IPS-18c (cell line): ENCODE measurements around the gene BBOF1.
"Not testable (repeated sequence)": the region's sequence is repeated elsewhere in the genome, so short reads cannot be mapped to it uniquely, and the experiment has no call there.

ENCODE experiments used
- H3K4me3 ChIP-seq: 2 replicates; pipeline ENCODE4 v1.7.0; 2013; ENCODE audit warnings: low read depth, mild to moderate bottlenecking, low read length, moderate library complexity; ENCODE audit not compliant: insufficient read depth
- H3K9me3 ChIP-seq: one replicate; pipeline ENCODE4 v1.6.1; 2013; ENCODE audit warnings: mild to moderate bottlenecking, low read length, moderate library complexity; ENCODE audit not compliant: control insufficient read depth, insufficient read depth

Gene BBOF1

DNA sequence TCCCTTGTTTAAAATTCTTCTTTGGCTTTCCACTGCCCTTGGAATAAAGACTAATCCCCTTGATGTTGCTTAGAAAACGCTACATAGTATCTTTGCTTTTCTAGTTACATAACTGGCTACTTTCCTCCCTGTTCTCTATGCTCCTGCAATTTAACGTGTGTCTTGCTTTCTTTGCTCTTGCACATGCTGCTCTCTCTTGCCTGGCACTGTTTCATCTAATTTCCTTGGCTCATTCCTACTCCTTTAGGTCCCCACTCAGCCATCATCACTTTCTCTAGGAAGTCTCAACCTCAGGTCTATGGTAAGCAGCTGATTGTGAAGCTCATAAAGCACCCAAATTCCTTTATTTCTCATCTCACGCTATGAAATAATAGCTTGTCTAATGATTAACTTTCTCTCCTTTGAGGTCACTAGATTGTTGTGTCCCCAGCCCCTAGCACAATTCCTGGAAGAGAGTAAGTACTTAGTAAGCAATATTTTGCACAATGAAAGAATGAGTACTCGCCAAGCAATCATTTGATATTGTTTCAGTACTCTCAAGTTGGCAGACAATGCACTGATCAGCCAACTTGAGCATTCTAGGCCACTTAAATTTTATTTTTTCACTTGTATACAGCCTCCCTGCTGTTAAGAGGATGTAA lies 61.8 kb downstream of the BBOF1 start:
- H3K4me3 ChIP-seq = no peak overlapping the region
- no peaks in the 10 kb centered on the region for H3K9me3 ChIP-seq

DNA sequence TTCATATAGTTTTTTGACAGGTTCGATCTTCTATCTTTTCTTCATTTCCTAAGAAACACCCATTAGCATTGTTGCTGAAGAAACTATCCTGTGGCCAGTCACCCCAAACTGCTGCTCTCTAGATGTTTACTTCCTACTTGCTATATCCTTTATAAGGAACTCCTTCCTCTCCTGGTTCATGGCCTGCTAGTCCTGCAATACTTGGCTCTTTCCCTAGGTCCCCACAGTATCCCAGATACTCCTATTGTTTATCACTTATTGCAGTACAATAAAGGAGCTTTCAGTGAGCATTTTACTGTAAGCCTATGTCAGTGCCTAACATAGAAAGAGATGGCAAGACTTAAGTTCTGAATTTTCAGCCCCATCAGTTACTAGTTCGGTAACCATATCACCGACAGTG lies 62.3 kb downstream of the BBOF1 start:
- H3K4me3 ChIP-seq = no peak overlapping the region
- no peaks in the 10 kb centered on the region for H3K9me3 ChIP-seq

DNA sequence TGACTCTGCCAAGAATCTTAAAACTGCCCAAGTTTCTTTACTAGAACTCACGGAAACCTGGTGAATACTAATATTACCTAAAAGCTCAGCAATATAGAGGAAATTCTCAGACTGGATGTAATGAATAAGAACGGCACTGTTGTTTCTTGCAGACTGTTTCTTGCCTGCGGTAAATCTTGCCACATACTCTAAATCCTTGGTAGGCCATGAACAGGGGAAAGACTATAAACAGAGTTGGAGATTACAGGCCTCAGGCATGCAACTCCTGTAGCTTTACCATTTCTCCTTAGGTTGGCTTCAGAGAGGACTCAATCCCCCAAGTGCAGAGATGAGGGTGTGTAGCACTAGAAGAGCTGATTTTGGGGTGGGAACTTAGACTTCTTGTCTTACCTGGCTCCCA lies 64.0 kb downstream of the BBOF1 start:
- H3K4me3 ChIP-seq = peak overlapping the region; percentile 87

DNA sequence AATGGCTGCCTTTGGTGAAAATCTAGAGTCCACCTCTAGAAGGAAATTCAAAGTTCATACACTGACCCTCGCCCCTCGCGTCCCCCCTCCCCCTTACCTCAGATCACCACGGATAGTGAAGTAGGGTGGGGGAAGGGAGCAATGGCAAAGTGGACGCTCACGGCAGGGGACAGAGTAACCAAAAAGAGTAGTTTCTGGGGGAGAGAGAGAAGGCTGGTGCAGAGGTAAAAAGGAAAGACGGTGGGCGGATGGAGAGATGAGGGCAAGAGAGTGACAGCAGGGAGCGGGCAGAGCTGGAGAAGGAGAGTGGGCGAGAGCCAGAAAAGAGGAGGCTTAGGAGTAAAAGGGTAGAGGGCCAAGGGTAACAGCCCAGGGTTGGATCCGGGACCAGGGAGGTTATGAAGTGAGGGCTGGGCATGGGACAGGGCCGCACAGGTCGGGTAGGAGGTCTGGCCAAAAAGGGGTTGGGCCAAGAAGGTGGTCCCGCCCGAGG lies 64.7 kb downstream of the BBOF1 start:
- H3K9me3 ChIP-seq = no peaks in the 10 kb centered on the region
- H3K4me3 ChIP-seq = peak overlapping the region; percentile 87

More for the DNA sequence above, 64.0 kb downstream of the BBOF1 start:
- H3K9me3 ChIP-seq = no peaks in the 10 kb centered on the region

DNA sequence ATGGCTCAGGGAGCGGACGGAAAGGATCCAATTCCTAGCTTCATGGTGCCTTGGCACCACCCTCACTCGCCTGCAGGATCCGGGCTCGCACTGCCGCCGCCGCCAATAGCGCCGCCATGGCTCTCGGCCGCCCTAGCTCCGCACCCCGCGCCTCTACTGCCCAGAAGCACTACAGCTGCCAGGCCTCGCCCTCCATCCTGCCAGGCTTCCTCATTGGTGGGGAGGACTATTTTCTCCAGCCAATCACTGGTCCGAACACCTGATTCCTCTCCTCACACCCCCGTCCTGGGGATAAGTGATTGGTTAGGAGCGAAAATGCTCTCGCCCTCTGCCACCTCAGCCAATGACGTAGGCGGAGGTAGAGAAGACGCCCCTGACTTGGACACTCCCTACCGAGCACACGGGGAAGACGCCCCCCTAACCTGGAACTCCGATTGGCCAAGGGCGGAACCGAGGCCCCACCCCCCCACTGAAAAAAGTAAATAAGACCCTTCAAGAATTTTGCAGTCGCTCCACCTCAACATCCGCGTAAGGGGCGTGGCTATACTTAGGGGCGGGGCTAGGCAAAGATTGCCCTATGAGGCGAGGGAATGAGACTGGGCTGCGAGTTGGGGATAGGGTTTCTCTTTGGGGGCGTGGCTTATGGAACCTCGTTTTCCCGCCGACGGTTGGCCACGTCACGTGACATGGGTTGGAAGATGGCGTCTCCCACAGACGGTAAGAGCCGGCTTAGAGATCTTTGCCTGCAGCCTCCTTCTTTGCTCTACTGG lies 65.3 kb downstream of the BBOF1 start, which contains the start of the genes ALDH6A1 and LIN52:
TSS of gene ALDH6A1 (minus strand) at position 177 of the 770 bp plus-strand sequence. CDS start at position 118, 59 bp downstream.
TSS of gene LIN52 (plus strand) at position 680 of the 770 bp plus-strand sequence. CDS start at position 699, 19 bp downstream.
- peak within 1 kb of the TSS; percentile 90 for H3K4me3 ChIP-seq
- H3K9me3 ChIP-seq = no peaks in the 10 kb centered on the region

DNA sequence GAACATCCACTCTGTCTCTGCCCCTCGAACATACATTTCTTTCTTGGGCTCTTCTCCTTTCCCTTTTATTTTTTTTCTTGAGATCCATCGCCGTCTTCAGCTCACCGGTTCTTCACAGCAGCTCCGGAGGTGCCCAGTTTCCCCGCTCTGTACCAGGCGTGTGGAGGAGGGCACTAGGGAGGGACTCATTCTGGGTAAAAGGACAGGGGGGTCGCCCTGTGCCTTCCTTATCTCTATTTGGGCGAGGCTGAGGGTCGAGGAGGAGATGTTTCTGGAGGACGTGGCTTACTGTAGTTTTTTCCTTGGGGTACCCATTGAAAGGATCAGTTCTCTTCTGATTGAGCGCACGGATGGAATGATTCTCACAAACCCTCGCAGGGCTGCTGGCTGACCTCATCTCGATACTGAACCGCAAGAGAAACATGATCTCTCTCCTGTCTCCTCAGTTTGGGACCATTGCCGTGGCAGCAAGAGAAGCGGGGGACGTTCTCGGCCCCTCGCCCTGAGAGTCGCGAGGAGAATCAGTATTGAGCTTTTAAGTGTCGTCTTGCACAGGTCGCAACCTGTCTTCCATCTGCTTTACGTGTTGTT lies 66.0 kb downstream of the BBOF1 start:
- no peaks in the 10 kb centered on the region for H3K9me3 ChIP-seq
- H3K4me3 ChIP-seq = peak overlapping the region; percentile 90

DNA sequence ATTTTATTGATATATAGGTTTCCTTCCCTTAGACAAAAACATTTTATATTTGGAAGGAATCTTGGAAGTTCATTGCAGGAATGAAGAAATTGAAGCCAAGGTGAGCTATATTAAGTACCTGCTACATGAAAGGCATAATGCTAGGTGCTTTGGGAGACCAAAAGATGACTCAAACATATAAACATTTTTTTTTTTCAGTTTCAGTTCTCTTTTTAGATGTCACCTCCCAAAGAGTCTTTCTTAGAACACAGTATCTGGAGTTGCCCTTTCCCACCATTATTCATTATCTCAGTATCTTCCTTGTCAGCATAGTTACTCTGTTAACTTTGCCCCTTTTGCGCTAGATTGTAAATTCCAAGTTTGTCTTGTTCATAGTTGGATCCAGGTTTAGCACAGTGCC lies 66.7 kb downstream of the BBOF1 start:
- H3K4me3 ChIP-seq = 0 out of 2 replicates have a peak overlapping the region, but pooled peaks have one; percentile 90
- no peaks in the 10 kb centered on the region for H3K9me3 ChIP-seq

DNA sequence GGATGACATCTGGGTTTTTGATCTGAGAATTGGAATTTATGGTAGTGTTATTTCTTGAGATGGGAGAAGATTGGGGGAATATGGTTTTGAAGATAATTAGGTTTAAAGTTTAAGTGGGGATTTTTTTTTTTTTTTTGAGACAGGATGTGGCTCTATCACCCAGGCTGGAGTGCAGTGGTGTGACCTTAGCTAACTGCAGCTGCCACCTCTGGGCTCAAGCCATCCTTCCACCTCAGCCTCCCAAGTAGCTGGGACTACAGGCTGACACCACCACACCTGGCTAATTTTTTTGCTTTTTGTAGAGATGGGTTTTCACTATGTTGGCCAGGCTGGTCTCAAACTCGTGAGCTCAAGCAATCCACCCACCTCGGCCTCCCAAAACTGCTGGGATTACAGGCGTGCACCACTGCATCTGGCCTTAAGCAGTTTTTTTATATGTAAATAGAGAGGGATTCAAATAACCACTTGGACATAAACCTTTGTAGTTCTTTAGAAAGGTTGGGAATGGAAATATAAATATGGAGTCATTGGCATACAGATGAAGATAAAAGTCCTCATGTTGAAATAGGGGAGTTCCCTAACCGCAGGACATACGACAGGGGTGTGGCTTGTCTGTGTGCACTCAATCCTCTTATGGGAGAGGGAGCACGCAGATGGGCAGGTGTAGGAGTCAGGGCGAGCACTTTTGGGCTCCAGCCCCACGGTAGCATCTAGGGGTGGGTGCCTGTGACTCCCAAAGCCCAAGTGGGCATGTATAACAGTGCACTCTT lies 70.3 kb downstream of the BBOF1 start:
- H3K4me3 ChIP-seq = no peak overlapping the region

DNA sequence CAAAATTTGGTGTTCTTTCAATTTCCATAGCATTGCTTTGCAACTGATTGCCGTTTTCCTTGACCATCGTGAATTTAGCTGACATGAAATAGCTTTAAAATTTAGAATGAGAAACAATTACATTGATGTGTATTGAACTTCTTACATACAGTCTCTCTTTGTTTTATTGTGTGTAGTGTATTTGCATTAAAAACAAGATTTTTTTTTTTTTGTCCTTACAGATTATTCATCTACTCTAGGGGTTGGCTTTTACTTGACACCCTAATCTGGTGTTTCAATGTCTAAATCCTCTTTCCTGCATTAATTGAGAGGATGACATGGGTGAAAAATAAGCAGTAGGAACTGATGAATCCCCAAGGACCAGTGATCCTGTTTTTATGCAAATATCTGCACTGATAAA lies 86.2 kb downstream of the BBOF1 start:
- no peaks in the 10 kb centered on the region for H3K9me3 ChIP-seq
- no peak overlapping the region for H3K4me3 ChIP-seq

More for the DNA sequence above, 70.3 kb downstream of the BBOF1 start:
- H3K9me3 ChIP-seq = no peaks in the 10 kb centered on the region

DNA sequence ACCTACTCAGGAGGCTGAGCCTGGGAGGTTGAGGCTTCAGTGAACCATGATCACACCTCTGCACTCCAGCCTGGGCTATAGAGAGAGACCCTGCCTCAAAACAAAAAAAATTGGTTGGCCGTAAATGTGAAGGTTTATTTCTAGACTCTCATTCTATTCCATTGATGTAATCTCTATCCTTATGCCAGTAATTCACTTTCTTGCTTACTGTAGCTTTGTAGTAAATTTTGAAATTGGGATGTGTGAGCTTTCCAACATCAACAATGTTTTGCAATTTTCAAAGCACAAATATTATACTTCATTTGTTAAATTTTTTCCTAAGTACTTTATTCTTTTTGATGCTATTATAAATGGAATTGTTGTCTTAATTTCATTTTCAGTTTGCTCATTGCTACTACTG lies 90.2 kb downstream of the BBOF1 start:
- H3K4me3 ChIP-seq = no peak overlapping the region
- H3K9me3 ChIP-seq = no peaks in the 10 kb centered on the region

DNA sequence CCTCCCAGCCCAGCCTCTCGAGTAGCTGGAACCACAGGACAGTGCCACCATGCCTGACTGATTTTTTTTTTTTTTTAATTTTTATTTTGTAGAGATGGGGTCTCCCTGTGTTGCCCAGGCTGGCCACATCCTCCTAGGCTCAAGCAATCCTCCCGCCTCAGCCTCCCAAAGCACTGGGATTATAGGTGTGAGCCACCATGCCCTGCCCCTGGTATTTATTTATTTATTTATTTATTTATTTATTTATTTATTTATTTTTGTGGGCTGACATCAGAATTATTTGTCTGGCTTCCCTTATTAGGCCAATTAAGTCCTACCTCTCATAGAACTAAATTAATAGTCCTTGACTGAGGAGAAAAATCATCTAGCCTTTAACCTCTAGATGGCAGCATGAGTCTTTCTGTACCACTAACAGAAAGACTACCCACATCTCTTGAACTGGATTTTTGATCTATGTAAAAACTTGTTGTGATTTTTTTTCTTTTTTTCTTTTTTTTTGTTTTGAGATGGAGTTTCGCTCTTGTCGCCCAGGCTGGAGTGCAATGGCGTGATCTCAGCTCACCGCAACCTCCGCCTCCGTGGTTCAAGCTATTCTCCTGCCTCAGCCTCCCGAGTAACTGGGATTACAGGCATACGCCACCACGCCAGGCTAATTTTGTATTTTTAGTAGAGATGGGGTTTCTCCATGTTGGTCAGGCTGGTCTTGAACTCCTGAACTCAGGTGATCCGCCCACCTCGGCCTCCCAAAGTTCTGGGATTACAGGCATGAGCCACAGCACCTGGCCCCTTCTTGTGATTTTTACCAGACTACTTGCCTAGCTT lies 92.5 kb downstream of the BBOF1 start:
- not testable (repeated sequence) for H3K4me3 ChIP-seq, H3K9me3 ChIP-seq
